ENCODE measurements around the gene MTHFD1L.

MTHFD1L gene

DNA sequence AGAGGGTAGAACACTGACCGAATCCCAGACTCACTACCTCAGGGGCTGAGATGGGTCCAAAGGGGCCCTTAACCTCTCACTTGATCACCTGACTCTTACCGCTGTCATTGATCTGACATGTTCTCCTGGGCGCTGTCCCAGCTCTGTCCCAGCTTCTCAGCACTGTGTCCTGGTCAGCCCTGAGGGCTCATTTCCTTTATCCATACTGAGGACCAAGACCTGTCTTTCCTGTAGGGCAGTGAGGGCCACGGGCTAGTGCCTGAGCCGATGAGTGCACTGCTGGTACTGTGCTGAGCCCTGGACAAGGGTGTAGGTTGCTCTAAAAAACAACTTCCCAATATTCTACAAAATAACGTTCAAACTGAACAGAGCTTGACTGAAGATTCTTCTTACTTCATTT, 131.5 kb downstream of the MTHFD1L start:
- no peaks in the 10 kb centered on the region for H3K9me3 Mint-ChIP-seq
- no peaks in the 10 kb centered on the region for H3K4me1 Mint-ChIP-seq (ENCODE audit: low read depth)
- no peak overlapping the region for H3K27ac Mint-ChIP-seq
- no peaks in the 10 kb centered on the region for H3K27me3 Mint-ChIP-seq
- peaks cover 57% of the 10 kb centered on the region for H3K36me3 Mint-ChIP-seq (ENCODE audit: low read depth)
- no peak overlapping the region for H3K4me3 Mint-ChIP-seq

DNA sequence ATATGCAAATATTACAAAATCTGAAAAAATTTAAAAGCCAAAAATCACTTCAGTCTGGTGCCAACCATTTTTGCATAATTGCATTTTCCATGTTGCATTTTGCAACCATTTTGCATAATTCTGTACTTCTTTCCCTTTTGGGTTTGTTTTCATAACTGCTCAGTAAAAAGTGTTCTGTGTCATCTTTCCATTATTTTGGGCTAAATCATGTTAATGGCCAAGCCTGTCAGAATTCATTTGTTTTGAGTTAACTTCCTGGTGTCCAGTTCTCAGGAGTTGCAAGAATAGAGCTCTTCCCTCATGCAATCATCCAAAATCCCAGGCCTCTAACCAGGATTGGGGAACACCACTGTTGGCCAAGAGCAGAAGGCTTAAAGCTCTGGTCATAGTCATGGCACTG, 133.6 kb downstream of the MTHFD1L start:
- Mint-ChIP-seq H3K36me3 (ENCODE audit: low read depth) (peaks cover 40% of the 10 kb centered on the region), H3K9me3 (no peaks in the 10 kb centered on the region), H3K4me3 (no peak overlapping the region), H3K4me1 (ENCODE audit: low read depth) (peaks cover under 1% of the 10 kb centered on the region), H3K27me3 (no peaks in the 10 kb centered on the region), H3K27ac (no peak overlapping the region)

DNA sequence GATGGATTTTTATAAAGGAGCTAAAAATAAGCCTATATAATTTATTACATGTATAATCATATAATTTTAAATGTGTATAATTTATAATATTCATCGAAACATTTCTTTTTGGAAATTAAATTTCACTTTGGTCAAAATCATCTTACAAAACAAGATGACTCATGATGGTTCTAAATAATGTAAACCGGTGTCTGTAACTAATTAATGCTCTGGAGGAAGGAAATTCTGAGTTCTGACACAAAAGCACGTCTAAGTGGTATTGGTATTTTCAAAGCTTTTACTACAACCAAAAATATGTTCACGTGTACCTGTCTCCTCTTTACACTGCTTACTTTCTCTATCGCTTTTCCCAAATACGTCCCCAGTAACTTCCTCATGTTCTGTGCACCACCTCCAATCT, 134.1 kb downstream of the MTHFD1L start:
- Mint-ChIP-seq H3K4me1 (ENCODE audit: low read depth) (peaks cover 6% of the 10 kb centered on the region), H3K9me3 (no peaks in the 10 kb centered on the region), H3K4me3 (no peak overlapping the region), H3K27ac (no peak overlapping the region), H3K27me3 (no peaks in the 10 kb centered on the region), H3K36me3 (ENCODE audit: low read depth) (peaks cover 38% of the 10 kb centered on the region)

DNA sequence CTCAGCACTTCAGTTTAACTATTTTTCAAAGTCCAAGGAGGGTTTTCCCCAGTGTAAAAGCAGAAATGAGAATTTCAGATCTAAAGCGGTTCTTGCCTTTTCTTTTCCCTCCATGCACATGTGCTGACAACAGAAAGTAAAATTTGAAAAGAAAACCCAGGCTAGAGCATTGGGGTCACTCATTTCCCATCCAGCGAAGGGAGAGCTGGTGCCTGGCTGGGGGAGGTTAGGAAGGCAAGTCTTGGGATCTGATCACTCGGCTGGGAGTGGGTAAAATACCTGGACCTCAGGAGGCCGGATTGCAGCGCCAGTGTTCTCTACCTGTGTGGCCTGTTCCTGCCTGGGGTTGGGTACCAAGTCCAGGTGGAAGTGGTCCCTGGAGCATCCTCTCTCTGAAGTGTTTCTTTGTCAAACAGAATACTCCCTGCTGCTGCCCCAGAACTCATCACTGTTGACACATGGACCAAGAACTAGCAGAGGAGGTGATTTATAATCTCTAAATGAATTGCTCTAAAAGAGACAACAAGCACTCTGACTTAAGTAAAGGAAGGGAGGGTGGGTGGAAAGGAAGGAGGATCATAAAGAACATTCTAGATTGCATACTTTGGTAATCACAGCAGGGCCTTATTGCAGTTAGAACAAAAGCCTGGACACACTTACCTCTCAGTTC, 136.0 kb downstream of the MTHFD1L start:
- Mint-ChIP-seq H3K27me3 (no peaks in the 10 kb centered on the region), H3K27ac (no peak overlapping the region), H3K4me1 (ENCODE audit: low read depth) (peaks cover 7% of the 10 kb centered on the region), H3K36me3 (ENCODE audit: low read depth) (peaks cover 34% of the 10 kb centered on the region), H3K4me3 (no peak overlapping the region), H3K9me3 (no peaks in the 10 kb centered on the region)

DNA sequence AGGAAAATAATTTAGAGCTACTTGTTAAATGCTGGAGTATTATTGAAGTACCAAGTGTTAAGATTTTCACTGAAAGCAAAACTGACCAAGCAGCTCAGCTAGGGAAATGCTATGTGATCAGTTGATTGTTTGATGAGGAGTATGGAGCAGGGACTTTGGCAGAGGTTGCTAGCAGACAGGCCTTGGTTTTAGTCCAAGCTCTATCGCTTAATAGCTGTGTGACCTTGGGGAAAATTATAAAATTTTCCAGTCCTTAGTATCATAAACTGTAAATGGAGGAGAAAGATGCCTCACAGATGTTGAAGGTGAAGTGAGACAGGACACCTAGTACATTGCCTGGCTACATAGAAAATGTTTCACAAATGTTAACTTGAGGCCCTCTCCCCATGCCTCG, 136.6 kb downstream of the MTHFD1L start:
- Mint-ChIP-seq H3K4me1 (ENCODE audit: low read depth) (peaks cover 7% of the 10 kb centered on the region), H3K9me3 (no peaks in the 10 kb centered on the region), H3K36me3 (ENCODE audit: low read depth) (peaks cover 36% of the 10 kb centered on the region), H3K27me3 (no peaks in the 10 kb centered on the region), H3K27ac (no peak overlapping the region), H3K4me3 (no peak overlapping the region)

DNA sequence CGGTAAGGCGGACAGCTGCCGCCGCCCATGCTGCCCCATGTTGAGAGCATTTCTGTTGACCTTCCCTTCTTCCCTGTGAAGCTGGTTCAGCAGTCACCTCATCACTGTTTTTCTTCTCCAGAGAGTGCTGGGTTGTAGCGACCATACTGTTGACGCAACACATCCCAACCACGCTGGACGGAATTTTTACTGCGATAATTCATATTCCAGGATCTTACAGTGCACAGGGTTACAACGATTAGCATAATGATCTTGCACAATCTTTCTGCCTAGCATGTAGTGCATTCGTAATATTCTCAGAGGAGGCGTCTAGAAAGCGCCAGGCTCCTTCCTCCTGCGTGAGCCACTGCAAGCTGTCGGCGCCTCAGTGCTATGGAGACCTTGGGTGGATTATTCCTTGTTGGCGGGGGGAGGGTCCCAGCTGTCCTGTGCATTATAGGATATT, 137.0 kb downstream of the MTHFD1L start:
- no peak overlapping the region for H3K4me3 Mint-ChIP-seq
- H3K27ac Mint-ChIP-seq: no peak overlapping the region
- peaks cover 7% of the 10 kb centered on the region for H3K4me1 Mint-ChIP-seq (ENCODE audit: low read depth)

DNA sequence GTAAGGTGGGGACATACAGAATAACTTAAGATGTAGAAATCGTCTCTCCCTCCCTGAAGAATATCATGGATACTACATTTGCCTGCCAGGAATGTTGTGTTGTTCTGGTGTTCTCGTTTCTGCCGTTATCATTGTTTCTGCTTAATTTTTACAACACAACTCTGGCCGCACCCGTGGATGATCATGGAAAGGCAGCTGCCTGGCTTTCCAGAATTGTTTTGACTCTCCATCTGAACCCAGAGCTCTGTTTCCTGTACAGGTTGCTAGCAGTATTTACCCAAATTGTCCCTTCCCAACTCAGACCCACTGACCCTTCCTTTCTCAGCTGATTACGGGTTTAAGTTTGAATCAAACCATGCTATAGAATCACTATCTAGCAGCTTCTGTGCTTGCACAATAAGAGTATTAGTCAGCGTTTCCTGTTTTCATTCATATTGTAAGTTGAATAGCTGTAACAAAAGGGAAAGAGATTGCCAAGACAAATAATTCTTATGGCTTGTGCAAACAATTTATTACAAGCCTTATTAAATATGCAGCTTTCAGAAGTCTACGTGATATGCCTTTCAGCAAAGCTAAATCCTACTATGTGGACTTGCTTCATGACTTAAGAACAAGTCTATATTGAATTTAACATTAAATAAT, 139.0 kb downstream of the MTHFD1L start:
- H3K27ac Mint-ChIP-seq: no peak overlapping the region
- H3K4me1 Mint-ChIP-seq (ENCODE audit: low read depth): peaks cover 7% of the 10 kb centered on the region
- no peaks in the 10 kb centered on the region for H3K9me3 Mint-ChIP-seq
- no peaks in the 10 kb centered on the region for H3K27me3 Mint-ChIP-seq
- no peak overlapping the region for H3K4me3 Mint-ChIP-seq
- peaks cover 32% of the 10 kb centered on the region for H3K36me3 Mint-ChIP-seq (ENCODE audit: low read depth)

More for the DNA sequence above, 137.0 kb downstream of the MTHFD1L start:
- Mint-ChIP-seq H3K9me3 (no peaks in the 10 kb centered on the region), H3K27me3 (no peaks in the 10 kb centered on the region), H3K36me3 (ENCODE audit: low read depth) (peaks cover 33% of the 10 kb centered on the region)

DNA sequence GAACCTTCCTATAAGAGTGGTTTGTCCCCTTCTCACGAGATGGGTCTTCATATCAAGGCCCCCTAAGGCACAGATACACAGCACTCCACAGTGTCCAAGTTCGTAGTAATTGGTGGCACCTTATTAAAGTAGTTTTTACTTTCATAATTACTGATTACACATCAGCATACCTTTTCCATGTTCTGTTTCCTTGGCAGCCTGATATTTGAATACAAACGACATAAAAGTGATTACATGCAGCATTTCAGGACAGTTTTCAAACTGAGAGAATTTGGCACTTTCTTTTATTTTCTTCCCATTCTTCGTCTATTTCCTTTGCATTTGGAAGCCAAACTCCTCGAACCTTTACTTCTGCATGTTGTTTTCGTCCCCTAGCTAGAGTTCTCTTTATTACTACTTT, 139.7 kb downstream of the MTHFD1L start:
- Mint-ChIP-seq H3K4me3 (no peak overlapping the region), H3K36me3 (ENCODE audit: low read depth) (peaks cover 39% of the 10 kb centered on the region), H3K27ac (peak overlapping the region; percentile 24), H3K27me3 (no peaks in the 10 kb centered on the region), H3K9me3 (no peaks in the 10 kb centered on the region), H3K4me1 (ENCODE audit: low read depth) (peaks cover 7% of the 10 kb centered on the region)

DNA sequence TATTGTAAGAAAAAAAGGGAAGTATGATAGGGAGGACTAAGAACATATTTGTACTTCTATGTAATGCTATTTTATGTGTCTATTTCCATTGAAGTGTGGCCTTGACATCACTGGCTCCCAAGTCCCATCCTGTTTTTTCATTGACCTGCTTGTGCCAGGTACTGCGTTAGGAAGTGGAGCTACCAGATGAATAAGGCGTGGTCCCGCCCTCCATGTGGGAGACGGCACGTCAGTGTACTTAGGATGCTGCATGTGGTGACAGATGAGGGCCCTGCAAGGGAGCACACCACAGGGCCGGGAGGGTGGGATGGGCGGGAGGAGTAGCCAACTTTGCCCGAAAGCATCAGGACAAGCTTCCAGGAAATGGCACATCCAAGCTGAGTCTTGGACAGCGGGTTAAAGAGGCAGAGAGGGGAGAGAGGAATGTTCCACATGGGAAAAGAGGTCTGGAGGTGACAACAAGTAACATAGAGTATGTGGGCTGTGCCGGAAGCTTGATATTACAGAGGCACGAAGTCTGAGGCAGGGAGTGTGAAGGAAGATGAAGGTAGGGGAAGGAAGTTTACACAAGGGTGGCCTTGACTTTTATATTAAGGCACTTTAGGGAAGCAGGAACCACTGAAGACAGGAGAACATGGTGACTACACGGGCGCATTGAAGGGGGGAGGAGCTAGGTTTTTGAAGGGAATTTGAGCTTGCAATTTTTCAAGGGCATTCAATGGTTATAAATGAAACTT, 140.6 kb downstream of the MTHFD1L start:
- H3K36me3 Mint-ChIP-seq (ENCODE audit: low read depth): peaks cover 35% of the 10 kb centered on the region
- H3K4me1 Mint-ChIP-seq (ENCODE audit: low read depth): peaks cover 7% of the 10 kb centered on the region
- H3K27me3 Mint-ChIP-seq: no peaks in the 10 kb centered on the region
- no peak overlapping the region for H3K4me3 Mint-ChIP-seq
- no peak overlapping the region for H3K27ac Mint-ChIP-seq
- no peaks in the 10 kb centered on the region for H3K9me3 Mint-ChIP-seq

DNA sequence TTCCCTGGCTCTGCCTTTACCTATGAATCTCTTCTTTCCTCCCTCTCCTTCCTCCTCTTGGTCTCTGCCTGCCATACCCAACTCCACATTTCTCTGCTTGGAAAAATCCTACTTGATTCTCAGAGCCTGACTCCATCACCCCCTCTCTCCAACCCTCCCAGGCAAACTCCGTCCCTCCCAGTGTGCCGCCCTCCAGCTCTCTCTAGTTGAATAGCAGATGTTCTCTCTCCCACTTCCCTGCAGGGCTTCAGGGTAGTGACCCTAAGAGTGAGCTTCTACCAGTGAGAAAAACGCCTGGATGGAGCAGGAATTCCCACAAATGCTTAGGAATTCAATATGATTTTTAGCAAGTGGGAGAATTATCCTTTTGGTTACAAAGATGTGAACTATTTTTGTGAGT, 141.6 kb downstream of the MTHFD1L start:
- Mint-ChIP-seq H3K27me3 (no peaks in the 10 kb centered on the region), H3K27ac (no peak overlapping the region), H3K36me3 (ENCODE audit: low read depth) (peaks cover 42% of the 10 kb centered on the region), H3K4me1 (ENCODE audit: low read depth) (peaks cover 7% of the 10 kb centered on the region), H3K9me3 (no peaks in the 10 kb centered on the region), H3K4me3 (no peak overlapping the region)

DNA sequence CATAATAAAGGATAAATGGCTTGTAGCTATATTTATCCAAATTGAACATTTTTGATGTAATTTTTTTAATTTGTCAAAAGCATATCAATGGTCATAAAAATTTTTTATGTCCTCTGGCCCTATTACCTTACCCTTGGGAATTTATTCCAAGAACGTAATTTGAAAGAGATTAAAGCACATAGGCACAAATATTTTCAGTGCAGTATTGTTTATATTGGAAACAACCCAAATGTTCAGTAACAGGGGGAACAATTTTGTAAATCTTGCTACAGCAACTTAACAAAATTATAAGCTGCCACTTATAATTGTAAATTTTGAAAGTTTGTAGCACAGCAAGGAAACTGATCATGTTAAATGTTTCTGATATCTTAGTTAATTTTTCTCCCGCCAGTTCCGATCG, 142.4 kb downstream of the MTHFD1L start:
- Mint-ChIP-seq H3K4me3 (no peak overlapping the region), H3K36me3 (ENCODE audit: low read depth) (peaks cover 48% of the 10 kb centered on the region), H3K27ac (no peak overlapping the region), H3K9me3 (no peaks in the 10 kb centered on the region), H3K4me1 (ENCODE audit: low read depth) (peaks cover 7% of the 10 kb centered on the region), H3K27me3 (no peaks in the 10 kb centered on the region)

DNA sequence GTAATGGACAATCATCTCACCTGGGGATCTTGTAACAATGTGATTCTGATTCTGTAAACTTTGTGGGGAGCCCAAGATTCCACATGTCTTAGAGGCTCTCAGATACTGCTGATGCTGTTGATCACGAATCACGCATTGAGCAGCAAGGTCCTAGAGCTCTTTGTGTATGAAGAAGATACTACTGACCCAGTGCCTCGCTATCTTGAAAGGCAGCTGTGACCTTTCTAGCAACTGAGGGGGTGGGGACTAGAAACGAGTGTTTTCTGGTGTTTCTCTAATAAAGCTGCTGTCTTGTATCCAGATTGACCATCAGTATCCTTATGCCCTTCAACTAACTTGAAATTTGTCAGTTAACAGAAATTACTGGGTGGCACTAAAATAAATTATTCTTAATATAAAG, 142.9 kb downstream of the MTHFD1L start:
- Mint-ChIP-seq H3K9me3 (no peaks in the 10 kb centered on the region), H3K4me1 (ENCODE audit: low read depth) (peaks cover 7% of the 10 kb centered on the region), H3K36me3 (ENCODE audit: low read depth) (peaks cover 49% of the 10 kb centered on the region), H3K27me3 (no peaks in the 10 kb centered on the region), H3K4me3 (no peak overlapping the region), H3K27ac (no peak overlapping the region)

DNA sequence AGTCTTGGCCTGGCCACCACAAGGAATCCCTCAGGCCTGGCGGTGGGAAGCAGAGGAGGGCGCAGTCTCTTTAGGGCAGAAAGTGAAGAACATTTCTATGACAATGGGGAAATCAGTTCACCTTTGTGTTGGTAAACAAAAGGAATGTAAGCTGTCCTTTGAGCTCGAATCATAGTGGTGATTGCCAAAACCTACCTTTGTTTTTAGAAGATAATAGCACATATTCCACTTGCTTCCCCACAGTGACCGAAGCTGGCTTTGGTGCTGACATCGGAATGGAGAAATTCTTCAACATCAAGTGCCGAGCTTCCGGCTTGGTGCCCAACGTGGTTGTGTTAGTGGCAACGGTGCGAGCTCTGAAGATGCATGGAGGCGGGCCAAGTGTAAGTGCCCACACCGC, 144.1 kb downstream of the MTHFD1L start:
- Mint-ChIP-seq H3K36me3 (ENCODE audit: low read depth) (peaks cover 54% of the 10 kb centered on the region), H3K27me3 (no peaks in the 10 kb centered on the region), H3K4me3 (no peak overlapping the region), H3K4me1 (ENCODE audit: low read depth) (peaks cover under 1% of the 10 kb centered on the region), H3K27ac (no peak overlapping the region), H3K9me3 (no peaks in the 10 kb centered on the region)

DNA sequence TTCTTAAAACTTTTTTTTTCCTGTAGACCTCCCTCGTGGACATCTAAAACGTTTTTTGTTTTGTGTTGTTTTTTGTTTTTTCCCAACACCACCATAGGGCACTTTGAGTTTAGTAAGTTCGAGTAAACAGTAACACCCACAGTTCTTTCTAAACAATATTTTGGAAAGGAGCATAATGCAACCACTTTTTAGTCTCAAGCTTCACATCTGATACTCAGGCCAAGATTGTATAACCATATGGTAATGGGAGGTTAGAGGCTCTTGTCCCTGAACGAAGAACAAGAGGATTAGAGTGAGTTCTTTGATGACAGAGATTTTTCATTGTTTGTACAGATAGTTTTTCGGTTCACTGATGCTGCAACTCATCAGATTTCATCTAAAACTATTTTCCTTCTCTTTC, 144.6 kb downstream of the MTHFD1L start:
- Mint-ChIP-seq H3K4me1 (ENCODE audit: low read depth) (no peaks in the 10 kb centered on the region), H3K27me3 (no peaks in the 10 kb centered on the region), H3K27ac (no peak overlapping the region), H3K9me3 (no peaks in the 10 kb centered on the region), H3K36me3 (ENCODE audit: low read depth) (peaks cover 57% of the 10 kb centered on the region), H3K4me3 (no peak overlapping the region)
